Endometrial microvascular endothelial cells (primary cell): ENCODE results near the gene YPEL5. TPM values are rescaled to one million over a fixed set of nuclear protein-coding genes. Genes with fewer than 3 reads are reported as not detected.

Experiments
- in situ Hi-C: cut with HindIII; loops from 2 replicates; pipeline ENCODE4 v1.10.0; 2017; ENCODE audit warnings: low sequenced_read_pairs, low pct_unique_long_range_greater_than_20kb; ENCODE audit errors: inconsistent ontology term
- total RNA-seq: library from RNA; depleted of rRNA; stranded (reverse); fragments of >200 nt; gene quantifications from one replicate; pipeline ENCODE4 v1.2.3, GENCODE V29; 2015; ENCODE audit errors: inconsistent ontology term

The YPEL5 gene
- total RNA-seq, 1 donor from 2014 or later = 63.3 TPM

GRCh38 chr2:30193104-30193681 is 46.4 kb downstream of the YPEL5 start:
- in situ Hi-C loops = no loop called here

GRCh38 chr2:30194421-30194820 is 47.6 kb downstream of the YPEL5 start:
- in situ Hi-C loops = no loop called here

GRCh38 chr2:30195016-30195415 is 48.2 kb downstream of the YPEL5 start:
- in situ Hi-C loops = no loop called here

- in situ Hi-C loops = no loop called here
Observed at GRCh38 chr2:30197570-30198192, 50.9 kb downstream of the YPEL5 start.

GRCh38 chr2:30201990-30202389 is 55.2 kb downstream of the YPEL5 start:
- in situ Hi-C loops = no loop called here

- in situ Hi-C loops = no loop called here
Observed at GRCh38 chr2:30203156-30203555, 56.3 kb downstream of the YPEL5 start.

GRCh38 chr2:30204281-30204680 is 57.5 kb downstream of the YPEL5 start:
- in situ Hi-C loops = no loop called here

GRCh38 chr2:30205456-30205855 is 58.6 kb downstream of the YPEL5 start:
- in situ Hi-C loops = no loop called here

GRCh38 chr2:30206461-30207430 is 59.9 kb downstream of the YPEL5 start:
- in situ Hi-C loops = no loop called here

GRCh38 chr2:30208453-30208852 is 61.6 kb downstream of the YPEL5 start:
- in situ Hi-C loops = no loop called here

- in situ Hi-C loops = no loop called here
Observed at GRCh38 chr2:30209227-30209626, 62.4 kb downstream of the YPEL5 start.

Other genes with a start within 250 kb of the YPEL5 start
- not detected for gene ALK, start 225.4 kb upstream of the YPEL5 start, total RNA-seq
- gene LBH, start 84.5 kb downstream of the YPEL5 start, total RNA-seq = 4.5 TPM